Measurements from ENCODE around the gene RALBP1.

GRCh38 chr18:9537677-9538076 is 62.4 kb downstream of the RALBP1 start:
- TF ChIP-seq POLR2A (IDR thresholded peaks at IDR 0.05) (no peak), CTCF (IDR thresholded peaks at IDR 0.05) (no peak), POLR2AphosphoS5 (IDR thresholded peaks at IDR 0.05) (no peak), EP300 (IDR thresholded peaks at IDR 0.05) (no peak)
